Middle frontal gyrus (tissue), 1 donor: ENCODE measurements around the gene SMTN.
"Not testable (repeated sequence)": the region's sequence is repeated elsewhere in the genome, so short reads cannot be mapped to it uniquely, and the experiment has no call there.

Experiments used
- DNase-seq: peaks from one replicate; pipeline ENCODE4 v3.0.0-alpha.2; 2015; ENCODE audit warnings: low spot score; ENCODE audit errors: extremely low spot score

The SMTN gene

DNA sequence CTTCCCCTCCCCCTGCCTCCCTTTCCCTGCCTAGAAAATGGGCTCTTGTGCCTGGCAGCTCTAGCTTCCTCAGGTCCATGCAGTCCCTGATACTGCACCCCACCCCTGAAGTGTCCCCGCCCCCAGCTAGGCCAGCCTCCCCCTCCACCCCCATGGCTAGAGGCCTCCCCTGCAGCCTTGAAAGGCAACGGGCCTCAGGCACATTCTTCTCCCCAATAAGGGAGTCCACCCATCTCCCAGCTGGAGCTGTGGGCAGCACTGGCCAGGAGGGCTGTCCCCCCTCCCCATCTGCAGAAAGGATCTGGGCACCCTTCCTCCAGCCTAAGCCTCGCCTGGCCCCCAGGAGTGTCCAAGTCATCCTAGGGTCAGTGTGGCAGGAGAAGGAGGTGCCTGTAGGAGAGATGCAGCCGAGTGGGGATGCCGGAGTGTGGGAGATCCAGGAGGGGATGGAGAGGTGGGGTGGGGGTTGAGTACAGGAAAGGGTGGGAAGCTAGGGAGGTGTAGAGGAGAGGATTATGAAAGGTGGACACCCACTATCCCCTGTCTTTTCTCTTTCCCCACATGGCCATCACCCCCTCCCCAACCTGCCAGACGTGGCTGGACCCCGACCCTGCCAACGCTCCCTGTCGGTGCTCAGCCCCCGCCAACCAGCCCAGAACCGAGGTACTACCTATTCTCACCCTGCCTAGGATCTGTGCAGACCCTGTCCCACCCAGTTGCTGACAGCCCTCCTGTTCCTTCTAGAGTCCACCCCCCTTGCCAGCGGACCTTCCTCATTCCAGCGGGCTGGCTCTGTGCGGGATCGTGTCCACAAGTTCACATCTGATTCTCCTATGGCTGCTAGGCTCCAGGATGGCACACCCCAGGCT is 9.3 kb downstream of the SMTN start:
- DNase-seq: no peak

DNA sequence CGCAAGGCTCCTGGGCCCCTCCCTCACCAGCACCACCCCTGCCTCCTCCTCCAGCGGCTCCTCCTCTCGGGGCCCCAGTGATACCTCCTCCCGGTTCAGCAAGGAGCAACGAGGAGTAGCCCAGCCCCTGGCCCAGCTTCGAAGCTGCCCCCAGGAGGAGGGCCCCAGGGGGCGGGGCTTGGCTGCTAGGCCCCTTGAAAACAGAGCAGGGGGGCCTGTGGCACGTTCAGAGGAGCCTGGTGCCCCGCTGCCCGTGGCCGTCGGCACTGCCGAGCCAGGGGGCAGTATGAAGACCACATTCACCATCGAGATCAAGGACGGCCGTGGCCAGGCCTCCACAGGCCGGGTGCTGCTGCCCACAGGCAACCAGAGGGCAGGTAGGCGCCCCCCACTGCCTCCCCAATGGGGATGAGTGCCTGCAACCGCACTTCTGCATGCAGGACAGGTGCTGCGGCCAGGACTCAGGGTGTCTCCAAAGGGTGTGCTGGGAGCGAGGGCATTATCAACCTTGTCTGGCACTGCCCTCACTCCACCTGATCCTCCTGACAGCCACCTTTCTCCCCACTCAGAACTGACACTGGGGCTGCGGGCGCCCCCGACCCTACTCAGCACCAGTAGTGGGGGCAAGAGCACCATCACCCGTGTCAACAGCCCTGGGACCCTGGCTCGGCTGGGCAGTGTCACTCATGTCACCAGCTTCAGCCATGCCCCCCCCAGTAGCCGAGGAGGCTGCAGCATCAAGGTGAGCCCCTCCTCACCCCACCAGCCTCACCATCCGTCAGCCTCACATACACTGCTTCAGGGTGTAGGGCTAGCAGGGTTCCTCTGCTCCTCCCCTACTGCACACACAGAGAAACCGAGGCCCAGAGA is 10.2 kb downstream of the SMTN start:
- no peak for DNase-seq

DNA sequence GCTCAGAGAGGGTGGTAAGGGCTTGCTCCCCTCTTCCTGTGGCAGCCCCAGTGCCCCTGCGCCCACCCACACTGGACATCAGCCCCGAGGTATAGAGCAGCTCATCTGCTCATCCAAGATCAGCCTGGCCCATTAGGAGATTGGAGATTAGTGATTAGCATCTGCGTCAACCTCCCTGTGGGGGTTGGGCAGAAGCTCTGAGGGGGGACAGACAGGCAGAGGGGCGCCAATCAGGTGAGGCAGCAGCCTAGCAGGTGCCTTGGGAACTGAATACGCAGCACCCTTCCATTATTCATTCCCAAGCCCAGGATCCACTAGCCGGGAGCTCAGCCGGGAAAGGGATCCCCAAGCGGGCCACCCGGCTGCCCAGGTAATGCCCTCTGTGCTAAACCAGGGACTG is 11.0 kb downstream of the SMTN start:
- DNase-seq: no peak

DNA sequence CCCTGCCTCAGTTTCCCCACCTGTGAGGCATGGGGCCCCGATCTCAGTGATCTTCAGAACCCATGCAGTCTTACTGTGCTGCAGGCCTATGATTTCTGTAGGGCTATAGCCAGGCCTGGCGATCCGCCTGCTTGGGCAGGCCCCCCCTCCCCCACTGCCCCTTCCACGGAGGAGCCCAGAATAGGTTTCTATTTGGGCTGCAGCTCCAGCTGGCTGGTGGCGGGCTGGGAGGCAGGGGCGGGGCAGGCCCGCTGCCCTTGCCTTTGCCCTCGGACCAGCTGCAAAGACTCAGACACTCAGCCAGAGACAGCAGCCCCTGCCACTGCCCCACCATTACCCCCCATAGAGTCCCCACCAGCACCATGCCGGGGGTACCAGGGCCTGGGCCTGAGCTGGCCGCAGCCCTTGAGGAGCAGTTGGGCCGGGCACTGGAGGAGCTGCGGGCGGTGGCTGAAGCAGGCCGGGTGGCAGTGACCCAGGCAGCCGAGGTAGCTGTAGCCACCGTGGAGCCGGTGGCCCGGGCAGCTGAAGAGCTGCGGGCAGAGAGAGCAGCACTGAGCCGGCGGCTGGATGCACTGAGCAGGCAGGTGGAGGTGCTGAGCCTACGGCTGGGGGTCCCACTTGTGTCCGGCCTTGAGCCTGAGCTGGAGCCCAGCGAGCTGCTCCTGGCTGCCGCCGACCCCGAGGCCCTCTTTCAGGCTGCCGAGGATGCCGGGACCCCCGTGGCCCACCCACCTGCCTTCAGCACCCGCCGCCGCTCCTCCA is 12.2 kb downstream of the SMTN start:
- DNase-seq: no peak

DNA sequence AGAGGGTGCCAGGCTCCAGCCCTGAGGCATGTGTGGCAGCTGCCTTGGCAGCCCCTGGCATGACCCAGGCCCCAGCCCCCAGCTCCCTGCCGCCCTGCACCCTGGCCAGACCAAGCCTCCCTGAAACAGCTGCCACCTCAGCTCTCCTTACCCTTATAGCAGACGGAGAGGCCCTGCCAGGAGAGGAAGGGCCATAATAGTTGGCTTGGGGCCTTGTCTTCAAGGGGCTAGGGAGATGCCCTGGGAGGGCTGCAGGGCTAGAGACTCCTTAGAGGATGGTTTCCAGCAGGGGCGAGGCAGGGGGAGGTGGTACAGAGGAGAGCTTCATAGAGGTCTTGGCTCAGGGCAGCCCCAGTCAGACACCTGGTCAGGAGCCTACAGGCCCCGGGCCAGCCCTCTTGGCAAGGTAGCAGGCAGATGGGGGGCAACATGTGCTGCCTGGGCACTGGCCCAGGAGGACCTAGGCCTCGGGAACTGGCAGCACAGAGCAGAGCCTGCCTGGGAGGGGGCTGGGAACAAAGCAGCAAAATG is 13.0 kb downstream of the SMTN start:
- DNase-seq: no peak

DNA sequence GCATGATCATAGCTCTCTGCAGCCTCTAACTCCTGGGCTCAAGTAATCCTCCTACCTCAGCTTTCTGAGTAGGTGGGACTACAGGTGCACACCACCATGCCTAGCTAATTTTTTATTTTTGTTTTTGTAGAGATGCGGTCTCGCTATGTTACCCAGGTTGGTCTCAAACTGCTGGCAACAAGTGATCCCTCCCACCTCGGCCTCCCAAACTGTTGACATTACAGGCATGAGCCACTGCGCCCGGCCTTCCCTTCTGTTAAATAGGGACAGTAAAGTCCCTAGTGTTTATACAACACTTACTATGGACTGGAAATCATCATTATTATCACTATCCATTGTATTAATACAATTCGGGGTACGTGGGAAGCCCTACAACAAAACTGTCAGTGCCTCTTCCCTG is 13.6 kb downstream of the SMTN start:
- DNase-seq: no peak

DNA sequence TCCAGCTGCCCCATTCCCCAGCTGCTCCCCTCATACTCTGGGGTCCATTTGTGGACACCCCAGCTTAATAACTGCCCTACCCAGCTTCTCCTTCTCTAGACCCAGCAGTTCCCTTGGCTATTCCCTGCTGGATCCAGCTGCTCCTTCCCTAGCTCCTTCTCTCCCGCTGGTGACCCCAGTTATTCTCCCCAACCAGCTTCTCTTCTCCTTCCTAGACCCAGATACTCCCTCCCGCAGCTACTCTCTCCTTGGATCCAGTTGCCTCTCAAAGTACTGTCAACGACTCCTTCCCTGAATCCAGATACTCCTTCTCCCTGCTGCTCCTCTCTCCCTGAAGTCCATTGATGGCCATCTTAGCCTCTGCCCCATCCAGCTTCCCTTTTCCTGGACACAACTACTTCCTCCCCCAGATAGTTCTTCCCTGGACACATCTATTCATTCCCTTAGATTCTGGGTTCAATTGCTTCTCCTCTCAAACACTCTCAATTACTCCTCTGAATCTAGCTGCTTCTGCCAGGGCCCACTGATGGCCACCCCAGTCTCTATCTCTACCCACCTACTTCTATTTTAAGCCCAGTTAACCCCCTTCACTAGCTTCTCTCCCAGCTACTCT is 14.6 kb downstream of the SMTN start:
- DNase-seq: no peak

DNA sequence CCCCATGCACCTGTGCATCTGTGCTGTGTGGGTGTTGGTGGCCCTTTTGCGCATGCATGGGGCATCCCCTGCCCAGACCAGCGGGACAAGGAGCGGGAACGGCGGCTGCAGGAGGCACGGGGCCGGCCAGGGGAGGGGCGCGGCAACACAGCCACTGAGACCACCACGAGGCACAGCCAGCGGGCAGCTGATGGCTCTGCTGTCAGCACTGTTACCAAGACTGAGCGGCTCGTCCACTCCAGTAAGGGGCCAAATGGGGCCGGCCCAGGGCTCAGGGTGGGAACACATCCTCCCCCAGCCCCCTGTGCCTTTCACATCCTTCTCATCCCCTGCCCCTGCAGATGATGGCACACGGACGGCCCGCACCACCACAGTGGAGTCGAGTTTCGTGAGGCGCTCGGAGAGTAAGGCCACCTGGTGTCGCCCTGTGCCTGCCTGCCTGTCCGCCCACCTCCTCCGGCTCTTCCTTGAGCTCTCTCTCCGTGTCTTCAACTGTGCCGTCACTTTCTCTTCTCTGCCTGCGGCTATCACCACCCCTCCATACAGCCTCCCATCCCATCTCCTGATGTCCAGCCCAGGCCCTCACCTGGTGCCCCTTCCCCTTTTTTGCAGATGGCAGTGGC is 15.7 kb downstream of the SMTN start:
- DNase-seq: no peak

DNA sequence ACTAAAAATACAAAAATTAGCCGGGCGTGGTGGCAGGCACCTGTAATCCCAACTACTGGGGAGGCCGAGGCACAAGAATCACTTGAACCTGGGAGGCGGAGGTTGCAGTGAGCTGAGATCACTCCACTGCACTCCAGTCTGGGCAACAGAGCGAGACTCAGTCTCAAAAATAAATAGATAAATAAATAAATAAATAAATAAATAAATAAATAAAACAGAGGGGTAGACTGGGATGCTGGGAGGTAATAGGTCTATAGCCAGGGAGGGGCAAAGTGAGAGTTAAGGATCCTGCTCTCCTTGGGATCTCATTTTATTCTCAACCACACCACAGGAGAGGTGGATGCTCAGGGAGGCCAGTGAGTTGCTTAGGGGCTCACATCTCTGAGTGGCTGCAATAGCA is 16.4 kb downstream of the SMTN start:
- not testable (repeated sequence) for DNase-seq

DNA sequence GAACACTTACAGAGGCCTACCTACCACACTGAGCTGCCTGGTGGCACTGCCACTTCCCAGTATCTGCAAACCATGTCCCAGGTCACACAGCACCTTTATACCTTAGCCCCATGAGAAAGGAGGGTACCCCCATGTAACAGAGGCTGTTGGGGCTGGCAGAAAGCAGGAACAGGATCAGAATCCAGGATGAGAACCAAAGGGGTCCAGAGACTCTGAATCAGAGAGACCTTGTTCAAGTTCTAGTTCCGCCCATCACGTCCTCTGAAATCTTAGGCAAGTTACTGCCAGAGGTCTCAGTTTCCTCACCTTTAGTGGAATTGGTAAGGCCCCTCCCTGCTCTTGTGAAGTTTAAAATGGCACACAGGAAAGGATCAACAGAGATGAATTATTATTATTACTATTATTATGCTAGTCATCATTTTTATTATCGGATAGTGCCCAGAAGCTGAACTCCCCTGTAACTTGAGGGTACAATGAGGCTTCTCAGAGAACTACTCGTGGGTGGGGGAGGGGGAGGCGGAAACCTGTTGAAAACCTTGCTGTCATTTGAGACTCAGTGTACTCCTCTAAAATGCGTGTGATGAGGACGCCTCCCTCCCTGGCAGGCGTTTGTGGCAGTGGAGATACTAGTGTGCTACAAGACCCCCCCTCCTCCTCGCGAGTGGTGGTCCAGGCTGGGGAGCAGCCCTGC is 17.0 kb downstream of the SMTN start:
- no peak for DNase-seq

DNA sequence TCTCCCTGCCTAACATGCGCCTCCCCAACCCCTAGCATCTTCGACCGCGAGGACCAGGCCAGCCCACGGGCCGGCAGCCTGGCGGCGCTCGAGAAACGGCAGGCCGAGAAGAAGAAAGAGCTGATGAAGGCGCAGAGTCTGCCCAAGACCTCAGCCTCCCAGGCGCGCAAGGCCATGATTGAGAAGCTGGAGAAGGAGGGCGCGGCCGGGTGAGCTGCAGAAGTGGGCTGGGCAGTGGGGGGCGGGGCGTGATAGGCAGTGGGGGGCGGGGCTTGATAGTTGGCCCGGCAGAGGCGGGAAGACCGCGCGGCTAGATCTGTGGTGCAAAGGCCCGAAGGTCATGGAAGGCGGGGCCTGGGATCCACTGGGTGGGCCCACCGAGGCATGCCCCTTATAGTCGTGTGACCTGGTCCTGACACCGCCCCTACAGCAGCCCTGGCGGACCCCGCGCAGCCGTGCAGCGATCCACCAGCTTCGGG is 17.6 kb downstream of the SMTN start:
- DNase-seq: no peak

DNA sequence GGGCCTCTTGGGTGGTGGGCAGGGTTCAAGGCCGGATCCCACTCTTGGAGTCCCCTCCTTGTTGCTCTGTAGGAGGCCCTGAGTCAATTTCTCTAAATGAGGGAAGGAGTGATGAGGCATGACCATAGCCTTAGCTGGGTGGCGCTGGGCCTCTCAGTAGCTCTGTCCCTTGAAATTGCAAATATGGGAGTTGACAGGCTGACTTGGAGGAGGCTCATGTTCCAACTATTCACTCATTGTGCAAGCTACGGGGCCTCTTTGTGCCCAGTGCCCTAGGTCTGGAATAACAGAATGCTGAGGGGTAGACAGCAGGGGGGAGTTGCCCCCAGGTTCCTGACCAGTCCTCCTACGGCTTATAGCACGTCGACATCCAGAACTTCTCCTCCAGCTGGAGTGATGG is 18.3 kb downstream of the SMTN start:
- no peak for DNase-seq

DNA sequence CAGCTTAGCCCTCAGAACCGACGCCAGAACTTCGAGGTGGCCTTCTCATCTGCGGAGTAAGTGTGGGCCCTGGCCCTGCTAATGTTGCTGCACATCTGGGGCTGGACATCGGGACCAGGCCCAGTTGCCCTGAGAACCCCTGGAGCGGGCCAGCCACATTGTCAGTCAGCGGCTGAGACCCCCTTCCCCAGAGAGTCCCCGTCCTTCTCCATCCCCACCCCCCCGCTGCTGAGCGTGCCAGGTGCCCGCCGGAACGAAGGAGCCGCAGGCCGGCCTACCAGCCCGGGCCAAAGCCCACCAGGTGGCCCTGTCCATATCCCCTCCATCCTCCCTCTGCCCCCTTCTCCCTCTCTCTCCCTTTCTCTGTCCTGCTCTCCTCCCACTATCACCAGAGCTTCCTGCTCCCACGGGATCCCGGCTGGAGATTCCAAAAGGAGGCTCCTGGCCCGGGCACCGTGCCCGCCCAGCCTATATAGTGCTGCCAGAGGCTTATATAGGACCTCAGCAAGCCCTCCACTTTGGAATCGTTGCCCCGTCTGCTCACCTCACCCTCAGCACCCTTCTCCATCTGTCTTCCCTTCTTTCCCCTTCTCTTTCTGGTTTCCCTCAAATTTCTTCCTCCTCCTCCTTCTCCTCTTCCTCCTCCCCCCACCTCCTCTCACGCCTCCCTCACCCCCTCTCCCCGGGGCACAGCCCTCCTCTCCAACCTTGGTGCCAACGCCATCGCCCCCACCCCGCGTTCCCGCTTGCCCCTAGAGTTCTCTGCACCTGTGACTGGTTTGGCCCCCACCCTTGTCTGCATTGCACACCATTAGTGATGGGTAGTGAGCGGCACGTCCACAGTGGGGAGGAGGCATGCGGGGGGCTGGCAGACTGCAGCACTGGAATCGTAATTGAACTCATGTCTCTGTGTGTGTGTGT is 19.0 kb downstream of the SMTN start:
- no peak for DNase-seq

DNA sequence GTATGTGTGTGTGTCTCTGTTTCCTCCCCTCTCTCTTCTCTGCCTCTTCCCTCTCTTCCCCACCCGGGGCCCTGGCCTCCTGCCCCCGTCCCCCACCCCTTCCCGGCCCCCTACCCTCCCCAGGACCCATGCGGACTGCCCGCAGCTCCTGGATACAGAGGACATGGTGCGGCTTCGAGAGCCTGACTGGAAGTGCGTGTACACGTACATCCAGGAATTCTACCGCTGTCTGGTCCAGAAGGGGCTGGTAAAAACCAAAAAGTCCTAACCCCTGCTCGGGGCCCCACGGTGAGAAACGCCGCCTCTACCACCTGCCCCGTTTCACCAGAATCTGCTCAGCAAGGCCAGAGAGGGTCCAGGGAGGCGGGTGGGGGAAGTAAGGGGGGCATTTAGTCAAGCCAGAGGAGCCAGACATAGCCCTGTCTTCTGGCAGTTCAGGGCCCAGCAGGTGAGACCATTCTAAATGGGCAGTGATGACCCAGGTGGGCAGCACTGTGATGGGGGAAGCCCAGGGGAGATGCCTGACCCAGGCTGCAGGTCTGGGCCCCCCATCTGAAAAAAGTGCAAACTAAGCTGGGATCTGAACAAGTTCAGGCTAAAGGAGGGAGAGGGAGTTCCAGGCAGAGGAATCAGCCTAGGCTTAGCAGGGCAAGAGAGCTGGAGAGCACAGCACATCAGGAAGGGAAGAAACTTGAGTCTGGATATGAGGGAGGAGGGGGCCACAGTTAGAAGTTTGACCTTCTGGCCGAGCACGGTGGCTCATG is 19.8 kb downstream of the SMTN start:
- DNase-seq: no peak

DNA sequence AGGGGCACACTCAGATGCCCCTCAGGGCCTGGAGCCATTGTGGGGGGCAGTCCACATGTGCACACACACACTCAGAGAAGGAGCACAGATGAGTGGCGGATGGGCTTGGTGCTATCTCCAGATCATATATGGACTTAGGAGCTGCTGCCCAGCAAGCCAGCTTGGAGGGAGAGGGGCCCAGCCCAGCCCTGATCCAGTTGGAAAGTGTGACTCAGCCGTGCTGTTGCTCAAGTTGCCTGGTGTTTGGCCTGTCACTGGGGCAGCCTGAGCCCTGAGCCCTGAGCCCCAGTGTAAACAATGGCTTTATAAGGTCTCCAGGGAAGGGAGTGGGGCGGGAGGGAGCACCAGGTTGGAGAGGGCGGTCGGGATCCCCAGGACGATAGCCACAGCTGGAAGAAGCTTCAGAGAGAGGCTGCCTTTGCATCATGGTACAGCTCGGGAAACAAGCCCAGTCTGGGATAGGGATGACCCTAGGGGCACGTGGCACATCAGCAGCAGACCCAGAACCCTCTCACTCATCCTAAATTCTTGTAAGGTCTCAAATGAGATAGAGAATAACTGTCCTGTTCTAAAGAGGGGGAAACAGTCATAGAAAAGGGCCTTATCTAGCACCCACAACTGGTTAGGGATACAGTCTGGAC is 21.4 kb downstream of the SMTN start:
- no peak for DNase-seq

DNA sequence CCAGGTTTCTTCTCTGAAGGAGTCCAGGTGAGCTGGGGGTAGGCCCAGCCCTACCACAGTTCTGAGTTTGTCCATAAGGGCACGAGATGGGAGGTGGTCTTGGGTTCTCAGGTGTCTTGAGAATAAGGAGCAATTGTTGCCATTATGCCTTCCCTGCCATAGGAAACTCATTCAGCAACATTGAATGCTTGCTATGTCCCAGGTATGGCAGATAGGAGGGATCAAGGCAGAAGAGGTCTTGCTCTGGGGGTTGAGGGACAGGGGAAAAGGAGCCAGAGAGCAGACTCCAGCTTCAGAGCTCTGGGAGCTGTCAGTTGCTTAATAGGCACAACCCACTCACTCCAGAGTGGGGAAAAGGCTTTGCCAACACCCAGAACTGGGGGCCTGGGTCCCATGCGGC is 22.0 kb downstream of the SMTN start:
- no peak for DNase-seq

DNA sequence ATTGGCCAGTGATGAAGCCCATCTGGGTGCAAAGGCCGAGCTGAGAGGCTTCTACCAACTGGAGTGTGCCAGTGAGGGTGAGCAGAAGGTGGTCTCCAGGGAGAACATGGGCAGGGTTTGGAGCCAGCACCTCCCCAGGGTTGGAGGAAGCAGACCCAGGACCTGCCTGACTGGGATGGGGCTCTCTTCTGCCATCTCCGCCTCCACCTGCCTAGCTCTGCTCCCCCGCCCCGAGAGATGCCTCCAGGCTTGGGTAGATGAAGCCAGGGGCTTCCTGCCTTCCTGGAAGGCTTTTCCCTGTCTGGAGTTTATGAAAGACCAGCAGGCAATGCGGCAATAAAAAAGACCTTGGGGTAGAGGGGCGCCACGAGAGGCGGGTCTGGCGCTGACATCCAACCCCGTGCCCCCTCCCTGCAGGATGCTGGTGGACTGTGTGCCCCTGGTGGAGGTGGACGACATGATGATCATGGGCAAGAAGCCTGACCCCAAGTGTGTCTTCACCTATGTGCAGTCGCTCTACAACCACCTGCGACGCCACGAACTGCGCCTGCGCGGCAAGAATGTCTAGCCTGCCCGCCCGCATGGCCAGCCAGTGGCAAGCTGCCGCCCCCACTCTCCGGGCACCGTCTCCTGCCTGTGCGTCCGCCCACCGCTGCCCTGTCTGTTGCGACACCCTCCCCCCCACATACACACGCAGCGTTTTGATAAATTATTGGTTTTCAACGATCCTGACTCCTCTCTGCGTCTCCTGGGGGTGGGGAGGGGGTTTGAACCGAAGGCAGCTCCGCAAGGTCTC is 23.0 kb downstream of the SMTN start:
- no peak for DNase-seq
